HG03045 (cell line): Measurements from ENCODE around the gene DAGLA.

Experiments used
- ATAC-seq: cut with Tn5 transposase; IDR thresholded peaks from one replicate; pipeline ENCODE4 v1.9.1; 2021; ENCODE audit warnings: mild to moderate bottlenecking, moderate library complexity; ENCODE audit not compliant: unreplicated experiment

The DAGLA gene

DNA sequence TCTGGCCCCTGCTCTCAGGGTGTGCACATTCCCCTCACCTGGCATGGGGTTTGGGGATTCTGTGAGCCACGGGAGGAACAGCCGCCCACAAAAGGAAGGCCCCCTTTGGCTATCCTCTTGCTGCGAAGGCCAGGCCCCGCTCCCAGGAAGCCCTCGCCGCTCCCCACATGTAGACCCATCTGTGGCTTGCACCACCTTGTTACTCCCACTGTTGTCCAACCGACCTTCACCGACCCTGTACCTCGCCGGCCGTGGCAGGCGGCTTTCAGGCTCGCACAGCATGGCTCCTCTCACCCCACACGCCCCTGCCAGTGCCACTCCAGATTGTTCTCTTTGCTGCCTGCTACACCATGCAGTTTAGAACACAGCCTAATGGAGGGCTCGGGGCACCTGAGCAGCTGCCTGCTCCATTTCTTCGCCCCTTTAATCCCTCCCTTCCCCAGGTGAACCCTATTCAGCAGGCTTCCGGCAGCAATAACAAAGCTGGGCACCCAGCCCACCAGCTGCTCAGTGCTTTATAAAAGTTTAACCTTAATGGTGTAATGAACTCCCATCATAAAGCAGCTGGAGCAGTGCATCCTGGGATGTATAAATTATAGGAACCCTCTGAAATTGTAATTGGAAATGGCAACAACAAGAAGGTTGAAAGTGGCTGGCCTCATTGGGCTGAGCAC is 10.7 kb downstream of the DAGLA start:
- ATAC-seq = no peak

DNA sequence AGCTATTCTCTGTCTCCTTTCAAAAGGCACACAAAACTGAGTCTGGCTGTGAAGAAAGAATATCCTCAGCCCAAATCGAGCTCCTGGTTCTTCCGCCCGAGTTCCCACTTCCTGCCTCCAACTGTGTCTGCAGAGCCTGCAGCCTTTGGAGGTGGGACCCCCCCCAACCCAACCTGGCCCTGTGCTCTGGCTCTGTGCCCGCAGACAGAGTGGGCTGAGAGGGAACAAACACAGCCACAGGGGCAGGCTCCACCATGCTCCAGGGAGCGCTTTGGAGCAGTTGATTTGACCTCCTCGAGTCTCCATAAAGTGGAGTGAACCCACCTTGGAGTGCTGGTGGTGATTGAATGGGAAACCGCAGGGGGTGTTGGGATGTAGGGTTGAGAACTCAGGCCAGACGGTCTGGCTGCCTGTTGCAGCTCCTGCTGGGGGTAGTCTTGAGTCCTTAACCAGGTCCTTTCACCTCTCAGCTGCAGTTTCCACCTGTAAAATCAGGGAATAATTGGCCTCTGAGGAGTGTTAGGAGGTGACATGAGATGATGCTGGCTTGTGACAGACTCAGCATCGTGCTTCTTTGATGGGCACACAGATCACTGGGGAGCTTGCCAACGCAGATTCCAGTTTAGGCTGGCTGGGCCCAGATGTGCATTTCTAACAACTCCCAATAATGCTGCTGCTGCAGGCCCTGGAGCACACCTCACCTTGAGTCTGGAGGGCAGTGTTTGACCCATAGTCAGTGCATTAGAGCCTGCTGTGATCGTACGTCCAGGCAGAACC is 11.4 kb downstream of the DAGLA start:
- no peak for ATAC-seq

DNA sequence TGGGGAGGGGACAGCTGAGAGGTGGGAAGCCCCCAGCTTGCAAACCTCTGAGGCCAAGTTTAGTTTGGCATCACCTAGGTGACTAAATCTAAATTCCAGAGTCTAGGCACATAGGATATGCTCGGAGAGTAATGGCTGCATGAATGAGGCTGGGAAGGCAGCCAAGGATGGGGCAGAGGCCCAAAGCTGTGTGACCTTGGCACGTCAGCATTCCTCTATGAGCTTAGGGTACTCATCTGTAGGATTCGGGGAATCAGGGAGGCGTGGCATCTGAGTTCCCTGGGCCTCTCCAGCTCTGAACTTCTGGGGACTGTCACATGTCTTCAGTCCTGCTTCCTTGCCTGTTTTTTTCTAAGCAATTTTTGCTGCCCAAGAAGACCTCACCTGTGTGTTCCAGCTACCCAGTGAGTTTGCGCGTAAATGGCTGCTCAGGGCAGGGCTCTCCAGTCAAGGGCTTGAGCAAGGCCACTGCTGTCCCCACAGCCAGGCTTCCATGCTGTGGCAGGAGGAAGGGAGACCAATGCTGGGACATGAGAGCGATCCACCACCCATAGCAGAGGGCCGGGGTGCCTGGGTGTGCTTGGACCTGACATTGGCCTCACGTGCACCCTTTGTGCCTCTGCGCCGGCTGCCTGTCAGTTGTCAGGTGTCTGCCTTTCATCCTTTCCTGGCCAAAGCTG is 13.9 kb downstream of the DAGLA start:
- ATAC-seq = no peak

DNA sequence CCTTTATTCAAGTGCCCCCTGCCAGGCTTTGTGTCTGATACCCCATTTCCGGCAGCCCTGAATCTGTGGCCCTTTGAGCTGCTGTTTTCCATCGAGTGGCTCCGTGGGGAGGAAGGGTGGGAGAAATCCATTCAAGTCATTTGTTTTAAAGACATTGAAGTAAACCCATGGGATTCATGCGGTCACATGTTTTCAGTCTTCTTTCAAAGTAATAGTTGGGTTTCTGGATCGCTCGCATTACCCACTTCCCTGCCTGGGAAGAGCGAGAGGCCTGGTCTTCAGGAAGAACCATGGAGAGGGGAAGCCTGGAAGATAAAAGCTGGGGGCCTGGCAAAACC is 14.4 kb downstream of the DAGLA start:
- ATAC-seq = no peak

DNA sequence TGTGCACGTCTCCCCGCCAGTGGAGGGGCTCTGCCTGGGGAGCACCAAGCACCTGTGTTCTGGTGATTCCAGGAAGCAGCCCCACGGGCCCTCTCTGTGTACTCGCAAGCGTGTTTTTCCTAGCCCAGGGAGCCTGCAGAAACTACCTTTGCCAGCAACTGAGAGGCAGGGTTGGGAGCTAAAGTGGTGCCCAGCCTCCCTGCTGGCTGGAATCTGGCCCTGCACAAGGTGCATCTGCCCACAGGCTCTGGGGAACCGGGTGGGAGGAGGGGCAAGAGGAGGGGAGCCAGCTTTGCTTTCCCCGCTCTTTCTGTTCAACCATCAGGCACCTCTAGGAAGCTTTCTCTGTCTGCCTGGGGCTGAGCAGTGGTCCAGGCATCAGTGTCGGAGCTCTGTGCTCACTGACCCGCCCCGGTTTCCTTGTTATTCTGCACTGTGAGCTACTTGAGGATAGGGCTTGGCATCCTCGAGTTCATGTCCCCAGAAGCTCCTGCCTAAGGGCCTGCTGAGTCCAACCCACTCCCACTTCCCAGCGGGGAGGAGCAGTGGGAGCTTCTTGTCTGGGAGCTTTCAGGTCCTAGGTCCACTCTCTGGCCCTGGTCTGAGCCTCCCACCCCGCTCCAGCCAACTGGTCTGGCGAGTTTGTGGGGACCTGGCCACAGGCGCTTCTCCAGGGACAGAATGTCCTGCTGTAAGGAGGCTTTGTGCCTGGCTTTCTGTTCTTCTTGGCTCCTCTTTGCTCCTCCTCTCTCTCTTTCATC is 14.9 kb downstream of the DAGLA start:
- no peak for ATAC-seq

DNA sequence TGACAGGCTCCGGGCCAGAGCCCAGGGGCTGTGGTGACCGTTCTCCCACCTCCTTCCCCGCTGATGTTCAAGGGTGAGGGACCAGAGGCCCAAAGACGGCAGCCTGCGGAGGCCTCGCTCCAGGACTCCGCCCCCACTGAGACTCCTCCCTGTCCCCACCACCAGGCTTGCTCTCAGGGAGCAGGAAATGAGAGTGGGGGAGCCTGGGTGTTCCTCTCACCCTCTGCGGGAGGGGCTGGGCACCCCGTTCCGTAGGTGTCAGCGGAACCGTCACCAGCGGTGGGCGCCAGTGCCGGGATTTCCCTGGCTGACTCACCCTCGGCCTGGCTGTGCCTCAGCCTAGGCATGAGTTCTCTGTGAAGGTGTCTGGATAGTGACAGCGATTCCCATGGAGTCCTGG is 15.7 kb downstream of the DAGLA start:
- no peak for ATAC-seq

DNA sequence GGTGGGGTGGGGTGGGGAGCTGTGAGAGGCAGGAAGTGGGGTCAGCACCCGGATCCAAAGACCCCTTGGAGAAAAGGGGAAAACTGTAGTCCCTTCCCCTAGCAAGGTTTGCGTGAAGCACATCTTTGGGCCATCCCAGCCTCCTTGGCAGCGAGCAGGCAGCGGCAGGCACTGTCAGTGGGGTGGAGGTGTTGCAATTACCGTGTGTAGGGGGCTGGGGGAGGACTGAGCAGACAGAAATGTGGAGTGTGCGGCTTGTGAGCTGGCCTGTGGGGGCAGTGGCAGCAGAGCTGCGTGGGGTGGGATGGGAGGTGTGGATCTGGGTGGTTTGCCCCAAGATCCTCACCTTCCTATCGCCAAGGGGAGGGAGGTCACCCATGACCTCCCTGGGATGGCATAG is 16.4 kb downstream of the DAGLA start:
- ATAC-seq = no peak

DNA sequence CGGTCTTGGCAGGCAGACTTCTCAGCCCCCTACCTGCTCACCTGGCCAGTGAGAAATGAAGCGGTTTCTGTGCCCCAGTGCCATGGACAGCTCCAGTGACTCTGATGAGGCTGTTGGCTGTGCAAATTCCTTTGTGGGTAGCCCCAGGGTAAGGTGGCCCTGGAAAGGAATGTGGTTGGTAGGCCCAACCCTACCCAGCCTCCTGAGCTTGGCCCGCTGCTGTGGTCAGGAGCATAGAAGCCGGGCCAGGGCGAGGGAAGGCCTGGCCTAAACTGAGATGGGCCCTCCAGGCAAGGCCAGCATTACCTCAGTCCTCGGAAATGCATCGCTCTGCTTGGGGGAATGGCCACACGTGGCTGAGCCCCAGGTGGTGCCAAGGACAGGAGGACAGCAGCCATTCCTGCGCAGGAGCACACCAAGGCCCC is 16.9 kb downstream of the DAGLA start:
- ATAC-seq = no peak

DNA sequence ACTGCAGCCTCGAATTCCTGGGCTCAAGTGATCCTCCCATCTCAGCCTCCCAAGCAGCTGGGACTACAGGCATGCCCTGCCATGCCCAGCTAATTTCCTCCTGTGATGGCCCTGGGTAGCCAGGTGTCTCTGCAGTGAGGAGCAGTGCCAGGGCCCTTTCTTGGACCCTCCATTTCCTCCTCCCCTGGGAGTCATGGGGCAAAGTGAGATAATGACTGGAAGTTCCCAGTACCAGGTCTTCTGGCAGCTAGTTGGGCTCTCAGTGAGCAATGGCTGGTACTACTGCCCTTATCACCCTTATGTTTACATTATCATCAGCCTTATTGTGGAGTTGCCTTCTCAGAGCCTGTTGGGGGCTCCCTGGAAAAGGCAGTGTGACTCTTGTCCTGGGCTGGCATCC is 17.6 kb downstream of the DAGLA start:
- ATAC-seq = no peak

DNA sequence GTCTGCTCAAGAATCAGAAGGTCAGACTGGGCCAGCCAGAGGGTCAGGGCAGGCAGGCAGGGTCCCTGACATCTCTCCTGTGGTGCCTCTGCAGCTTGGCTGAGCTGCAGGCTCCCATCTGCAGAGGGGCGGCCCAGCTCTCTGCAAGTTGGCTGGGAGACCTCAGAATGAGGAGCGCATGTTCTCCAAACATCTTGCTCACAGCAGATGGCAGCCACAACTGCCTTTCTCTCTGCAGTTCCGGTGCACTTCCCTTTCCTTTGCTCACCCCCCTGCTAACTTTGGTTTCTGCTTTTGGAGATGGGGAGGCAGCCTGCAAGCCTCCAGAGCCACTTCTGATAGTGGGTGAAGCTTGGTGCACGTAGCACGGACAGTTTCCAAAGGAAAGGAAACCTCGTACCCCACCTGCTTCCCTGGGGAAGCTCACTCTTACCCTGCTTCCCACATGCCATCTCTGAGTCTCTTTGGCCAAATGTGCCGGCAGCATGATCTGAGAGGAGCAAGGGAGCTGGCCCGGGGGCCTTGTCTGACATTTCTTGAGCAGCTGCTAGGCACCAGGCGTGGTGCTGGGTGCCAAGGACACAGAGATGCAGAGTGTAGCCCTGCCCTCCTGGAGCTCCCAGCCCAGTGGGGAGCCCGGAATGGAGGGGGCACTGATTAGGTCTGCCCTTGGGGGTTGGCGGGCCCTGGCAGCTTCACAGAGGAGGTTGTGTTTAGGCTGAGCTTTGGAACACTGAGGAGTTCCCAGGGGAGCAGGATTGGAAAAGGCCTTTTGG is 18.2 kb downstream of the DAGLA start:
- no peak for ATAC-seq

DNA sequence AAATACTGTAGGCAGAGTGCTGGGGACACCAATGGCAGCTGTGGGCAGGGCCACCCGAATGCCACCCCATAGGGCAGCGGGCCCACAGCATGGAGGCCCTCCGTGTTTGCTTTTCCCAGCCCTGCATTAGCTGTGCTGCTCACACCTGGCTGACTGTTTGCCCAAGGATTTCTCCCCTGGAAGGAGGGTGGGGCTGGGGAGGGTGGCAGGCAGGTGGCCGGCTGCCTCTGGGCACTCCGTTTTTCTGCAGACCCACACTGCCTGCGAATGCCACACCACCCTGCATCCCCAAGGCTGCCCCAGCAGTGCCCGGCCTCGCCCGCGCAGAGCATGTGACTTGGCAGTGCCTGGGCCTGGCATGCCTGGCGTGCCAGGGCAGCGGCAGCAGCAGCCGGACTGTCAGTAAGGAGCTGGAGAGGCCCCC is 19.6 kb downstream of the DAGLA start:
- no peak for ATAC-seq

DNA sequence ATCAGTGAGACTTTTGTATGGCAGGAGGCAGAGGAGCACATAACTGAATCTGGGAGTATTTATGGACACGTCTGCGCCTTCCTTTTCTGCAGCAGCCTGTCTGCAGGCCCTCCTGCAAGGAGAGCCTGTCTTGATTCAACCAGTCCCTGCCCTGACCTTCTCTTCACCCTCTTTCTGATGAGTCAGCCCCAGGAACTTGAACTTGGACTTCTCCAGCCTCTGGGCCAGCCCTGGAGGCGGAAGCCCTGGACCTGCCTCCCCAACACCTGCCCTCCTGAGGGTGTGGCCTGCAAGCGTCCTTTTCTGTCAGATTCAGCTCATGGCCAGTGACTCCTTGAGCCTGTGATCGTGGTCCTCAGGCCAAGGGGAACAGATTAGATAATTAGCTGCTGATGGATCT is 20.0 kb downstream of the DAGLA start:
- ATAC-seq = no peak

DNA sequence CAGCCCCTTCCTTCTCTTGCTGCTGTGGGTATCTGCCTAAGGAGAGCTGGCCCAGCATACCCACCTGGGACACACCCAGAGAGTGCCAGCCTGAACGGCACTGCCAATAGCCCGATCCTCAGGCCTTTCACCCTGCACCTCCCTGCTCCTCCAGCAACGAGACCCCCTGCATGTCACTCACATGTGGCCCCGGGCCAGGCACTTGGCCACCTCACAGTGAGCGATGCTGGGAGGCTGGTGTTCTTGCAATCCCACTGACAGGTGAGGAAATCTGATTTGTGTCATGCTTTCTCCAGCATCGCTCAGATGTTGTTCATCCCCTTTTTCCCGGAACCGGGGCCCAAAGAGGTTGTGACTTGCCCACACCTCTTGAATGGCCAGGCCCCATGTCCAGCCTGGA is 20.5 kb downstream of the DAGLA start:
- ATAC-seq = no peak

DNA sequence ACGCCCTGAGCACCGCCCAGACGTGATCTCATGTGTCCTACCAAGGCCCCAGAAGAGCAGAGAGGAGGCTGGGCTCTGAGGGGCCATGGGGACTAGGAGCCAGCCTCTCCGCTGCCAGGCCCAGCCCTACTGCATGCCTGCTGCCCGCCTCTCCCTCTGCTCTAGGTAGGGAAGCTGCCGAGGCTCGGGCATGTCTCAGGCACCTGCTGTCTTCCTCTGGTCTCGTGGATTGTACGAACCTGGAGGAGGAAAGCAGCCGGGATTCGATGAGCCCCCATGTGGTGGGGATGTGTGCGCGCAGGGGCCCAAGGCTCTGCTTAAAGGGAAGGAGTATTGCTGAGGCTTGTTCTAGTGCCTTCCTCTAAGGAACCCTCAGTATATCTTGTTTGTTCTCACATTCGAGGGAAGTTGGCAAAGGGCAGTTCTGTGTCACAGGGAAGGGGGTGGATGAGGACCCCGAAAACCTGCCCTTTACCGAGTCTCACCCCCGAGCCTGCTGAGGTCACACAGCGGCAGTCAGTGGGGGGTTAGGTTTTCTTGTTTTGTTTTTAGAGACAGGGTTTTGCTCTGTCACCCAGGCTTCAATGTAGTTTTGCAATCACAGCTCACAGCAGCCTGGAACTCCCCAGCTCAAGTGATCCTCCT is 21.2 kb downstream of the DAGLA start:
- ATAC-seq = no peak

DNA sequence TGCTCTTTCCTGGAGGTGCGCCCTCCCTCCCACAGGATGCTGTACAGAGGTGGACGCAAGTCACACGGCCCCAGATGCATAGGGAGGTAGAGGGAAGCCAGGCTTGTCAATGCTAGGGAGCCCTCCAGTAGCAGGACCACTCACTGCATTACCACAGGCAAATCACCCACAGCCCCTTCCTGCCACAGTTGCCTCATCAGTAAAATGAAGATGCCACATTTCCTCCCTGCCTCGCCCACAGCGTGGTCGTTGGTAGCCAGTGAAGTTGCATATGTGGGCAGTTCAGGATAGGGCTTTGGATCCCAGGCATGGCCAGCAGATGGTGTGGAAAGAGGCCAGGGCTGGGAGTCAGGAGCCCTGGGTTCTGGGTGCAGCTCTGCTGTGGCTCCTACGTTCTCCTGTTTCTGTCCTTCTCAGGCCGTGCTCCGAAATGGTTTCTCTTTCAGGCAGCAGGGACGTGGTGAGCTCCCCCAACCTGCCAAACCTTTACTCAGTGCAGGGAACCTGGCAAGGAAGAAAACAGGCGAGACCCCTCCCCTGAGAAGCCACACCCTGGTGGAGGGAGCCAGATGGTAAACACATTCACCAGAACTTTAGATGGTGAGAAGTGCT is 22.6 kb downstream of the DAGLA start:
- ATAC-seq = no peak

DNA sequence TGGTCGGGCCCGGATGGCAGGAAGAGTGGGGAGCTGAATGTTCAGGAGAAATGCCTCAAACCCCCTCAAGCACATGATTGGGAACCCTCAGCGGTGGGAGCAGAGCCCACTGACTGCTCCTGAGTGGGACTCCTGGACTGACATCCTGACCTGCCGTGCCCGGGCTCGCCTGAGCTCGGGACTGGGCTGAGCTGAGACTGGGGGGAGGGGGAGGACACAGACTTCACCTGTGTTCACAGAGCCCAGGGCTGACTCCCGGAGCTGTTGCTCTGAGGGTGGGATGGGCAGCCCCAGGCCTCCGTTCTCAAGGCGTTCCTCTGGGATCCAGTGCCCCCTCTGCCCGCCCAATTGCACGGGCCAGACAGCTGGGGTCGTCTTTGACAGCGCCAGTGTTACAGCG is 24.6 kb downstream of the DAGLA start:
- no peak for ATAC-seq

DNA sequence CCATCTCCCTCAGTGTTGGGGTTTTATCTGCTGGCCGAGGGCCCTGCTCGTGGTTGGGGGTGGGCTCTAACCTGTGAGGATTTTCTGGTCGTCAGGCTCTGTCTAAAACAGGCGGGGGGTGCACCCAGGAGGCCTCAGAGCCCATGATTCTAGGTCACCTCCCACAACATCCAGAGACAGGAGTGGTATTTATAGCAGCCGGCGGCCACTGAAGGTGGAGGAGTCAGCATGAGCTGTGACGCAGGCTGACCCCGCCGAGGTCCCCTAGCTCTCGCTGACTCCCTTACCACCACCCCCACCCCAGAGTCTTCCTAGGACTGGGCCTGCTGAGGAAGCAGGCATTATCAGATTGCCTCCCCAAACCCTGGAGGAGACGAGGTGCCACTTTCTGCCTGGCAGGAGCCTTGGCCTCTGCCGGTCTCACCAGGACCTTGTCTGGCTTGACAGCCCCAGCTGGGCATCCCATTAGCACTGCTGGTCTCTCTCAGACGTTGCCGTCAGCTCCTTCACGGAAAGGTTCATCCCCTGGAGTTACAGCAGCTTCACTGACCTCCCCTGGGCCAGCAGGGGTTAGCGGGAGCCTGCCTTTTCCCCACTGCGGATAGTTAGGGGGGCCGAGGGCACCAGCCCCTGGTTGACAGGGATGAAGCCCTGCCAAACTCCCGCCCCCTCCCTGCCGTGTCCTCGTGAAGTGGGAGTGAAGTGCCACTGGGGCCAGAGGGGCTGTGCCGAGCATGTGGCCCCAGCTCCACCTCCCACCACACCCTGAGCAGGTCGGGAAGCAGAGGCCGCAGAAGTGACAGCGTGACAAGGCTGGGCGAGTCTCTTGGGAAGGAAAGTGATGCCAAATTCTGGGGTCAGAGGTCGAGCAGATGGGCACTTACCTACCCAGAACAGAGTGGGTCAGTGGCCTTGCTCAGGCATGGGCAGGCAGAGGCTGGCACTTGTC is 26.5 kb downstream of the DAGLA start:
- ATAC-seq = no peak

DNA sequence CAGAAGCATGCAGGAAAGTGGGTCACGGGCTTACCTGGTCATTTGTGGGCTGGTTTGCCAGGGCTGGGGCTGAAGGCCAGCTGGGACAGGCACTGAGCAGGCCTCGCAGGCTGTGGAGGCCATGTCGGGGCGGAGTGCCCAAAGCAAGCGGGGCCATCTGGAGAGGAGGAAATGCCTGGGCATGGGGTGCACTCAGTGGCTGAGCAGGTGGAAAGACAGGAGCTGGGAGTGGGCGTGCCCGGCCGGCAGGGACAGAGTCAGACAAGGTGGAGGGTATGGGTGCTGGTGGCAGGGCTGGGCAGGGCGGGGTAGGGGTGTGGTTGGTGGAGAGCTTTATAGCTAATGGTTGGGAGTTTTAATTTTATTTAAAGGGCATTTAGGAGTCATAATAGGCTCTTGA is 27.4 kb downstream of the DAGLA start:
- no peak for ATAC-seq

DNA sequence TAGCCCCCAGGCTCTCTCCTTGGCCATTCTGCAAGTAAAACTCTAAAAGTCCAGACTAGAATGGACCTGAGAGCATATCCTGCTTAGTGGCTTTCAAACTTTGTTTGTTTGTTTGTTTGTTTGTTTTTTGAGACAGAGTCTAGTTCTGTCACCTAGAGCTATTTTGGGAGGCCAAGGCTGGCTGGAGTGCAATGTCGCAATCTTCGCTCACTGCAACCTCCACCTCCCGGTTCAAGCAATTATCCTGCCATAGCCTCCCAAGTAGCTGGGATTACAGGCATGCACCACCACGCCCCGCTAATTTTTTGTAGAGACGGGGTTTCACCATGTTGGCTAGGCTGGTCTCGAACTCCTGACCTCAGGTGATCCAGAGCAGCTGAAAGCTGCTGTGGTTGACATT is 28.9 kb downstream of the DAGLA start:
- ATAC-seq = no peak
